RPMI7951 (cell line): Measurements from ENCODE around the gene KCND1. TPM values are rescaled to one million over a fixed set of nuclear protein-coding genes. Genes with fewer than 3 reads are reported as not detected.
"Not testable (repeated sequence)": the region's sequence is repeated elsewhere in the genome, so short reads cannot be mapped to it uniquely, and the experiment has no call there.

ENCODE experiments used
- DNase-seq: peaks from one replicate; pipeline ENCODE4 v3.0.0-alpha.2; 2012; ENCODE audit warnings: low read depth
- total RNA-seq: library from RNA; depleted of rRNA; stranded (reverse); fragments of >200 nt; shearing (Covaris generic); gene quantifications from 2 replicates; pipeline ENCODE4 v1.2.3, GENCODE V29; 2014; rRNA removed

The KCND1 gene
- 0.59 and 1.4 TPM in 2 replicates for total RNA-seq

GRCh38 chrX:48971249-48972219, at the start of gene KCND1:
TSS of gene KCND1 (minus strand) at chrX:48971844. CDS start at chrX:48970271, 1,573 bp downstream.
- DNase-seq = peak; percentile 77

DNA sequence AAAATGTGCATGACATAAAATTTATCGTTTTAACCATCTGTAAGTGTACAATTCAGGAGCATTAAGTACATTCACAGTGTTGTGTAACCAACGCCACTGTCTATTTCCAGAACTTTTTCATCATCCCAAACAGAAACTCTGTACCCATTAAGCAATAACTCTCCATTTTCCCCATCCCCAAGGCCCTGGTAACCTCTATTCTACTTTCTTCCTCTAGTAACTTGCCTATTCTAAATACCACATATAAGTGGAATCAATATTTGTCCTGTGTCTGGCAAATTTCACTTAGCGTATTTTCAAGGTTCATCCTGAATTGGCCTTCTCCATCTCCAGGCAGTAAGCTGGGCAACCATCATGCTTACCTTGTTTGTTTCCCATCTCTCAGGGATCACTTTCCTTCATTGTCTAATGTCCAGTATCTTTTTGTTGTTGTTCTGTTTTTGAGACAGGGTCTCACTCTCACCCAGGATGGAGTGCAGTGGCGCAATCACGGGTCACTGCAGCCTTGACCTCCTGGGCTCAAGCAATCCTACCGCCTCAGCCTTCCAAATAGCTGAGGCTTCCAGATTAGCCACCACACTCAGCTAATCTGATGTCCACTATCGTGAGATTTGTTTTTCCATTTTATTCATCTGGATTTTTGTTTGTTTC, 48.1 kb upstream of the KCND1 start:
- DNase-seq = no peak

GRCh38 chrX:49019050-49019449, 47.4 kb upstream of the KCND1 start:
- DNase-seq = no peak

GRCh38 chrX:49003696-49004095, 32.1 kb upstream of the KCND1 start:
- no peak for DNase-seq

GRCh38 chrX:49002091-49002935, 30.7 kb upstream of the KCND1 start, which contains the start of gene GRIPAP1:
TSS of gene GRIPAP1 (minus strand) at chrX:49002264. CDS start at chrX:49002229, 35 bp downstream.
- peak; percentile 90 for DNase-seq

DNA sequence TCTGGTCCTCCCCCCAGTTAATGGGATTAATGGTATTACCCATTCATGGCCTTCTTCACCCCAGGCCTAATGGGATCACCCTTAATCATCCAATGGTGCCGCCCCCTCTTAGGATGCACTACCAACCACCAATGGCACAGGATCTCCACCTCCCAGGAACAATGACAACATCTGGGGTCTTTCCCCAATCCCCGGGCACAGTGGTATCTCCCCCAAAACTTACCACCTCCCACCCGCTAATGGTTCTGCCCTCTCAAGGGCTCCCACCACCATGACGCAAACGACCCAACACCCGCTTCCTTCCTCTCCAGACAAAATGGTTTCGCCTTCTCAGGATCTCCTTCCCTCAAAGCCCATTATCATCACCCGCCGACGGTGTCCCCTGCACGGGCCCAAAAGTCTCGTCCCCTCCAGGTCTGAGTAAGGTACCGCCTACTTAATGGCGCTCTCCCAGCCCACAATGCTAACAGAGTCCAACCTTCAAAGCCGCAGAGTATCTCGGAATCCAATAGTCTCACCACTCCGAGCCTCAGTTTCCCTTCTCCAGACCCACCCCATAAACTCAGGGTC, 30.0 kb upstream of the KCND1 start:
- peak; percentile 70 for DNase-seq

GRCh38 chrX:49000636-49001035, 29.0 kb upstream of the KCND1 start:
- DNase-seq = no peak

- no peak for DNase-seq
These were observed 27.4 kb upstream of the KCND1 start for GRCh38 chrX:48999030-48999429.

DNA sequence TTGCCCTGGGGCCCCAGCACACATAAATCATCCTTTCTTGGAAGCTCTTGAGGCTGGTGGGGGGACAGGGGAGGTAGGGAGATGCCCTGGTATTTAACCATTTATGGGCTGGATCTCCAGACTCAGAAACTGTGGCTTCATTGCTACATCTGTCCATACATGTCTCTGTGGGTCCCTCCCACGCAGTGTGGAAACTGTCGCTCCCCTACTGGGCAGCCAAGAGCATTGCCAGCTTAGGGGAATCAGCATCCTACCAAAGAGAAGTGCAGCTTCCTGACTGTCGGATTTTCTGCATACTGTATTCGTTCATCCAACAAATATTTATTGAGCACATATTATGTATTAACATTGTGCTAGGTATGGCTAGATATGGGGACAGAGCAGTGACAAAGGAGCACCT, 26.7 kb upstream of the KCND1 start:
- no peak for DNase-seq

GRCh38 chrX:48997865-48998264, 26.2 kb upstream of the KCND1 start:
- DNase-seq = no peak

GRCh38 chrX:48997455-48997854, 25.8 kb upstream of the KCND1 start:
- no peak for DNase-seq

DNA sequence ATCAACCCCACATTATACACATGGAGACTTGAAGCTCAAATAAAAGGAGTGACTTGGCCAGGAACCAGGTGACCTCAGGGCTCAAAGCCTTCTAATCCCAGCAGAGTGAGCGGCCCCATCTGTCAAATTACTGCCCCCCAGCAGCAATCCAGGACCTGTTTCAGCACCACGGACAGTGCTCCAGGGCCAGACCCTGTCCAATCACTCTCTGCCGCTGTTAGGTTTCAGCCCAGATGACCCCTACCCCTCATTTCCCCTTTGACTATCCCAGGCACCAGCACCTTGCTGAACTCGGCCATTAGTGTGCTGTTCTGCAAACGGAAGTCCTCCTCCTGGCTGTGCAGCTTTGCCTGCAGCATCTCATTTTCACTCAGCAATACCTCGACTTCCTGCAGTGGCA, 25.3 kb upstream of the KCND1 start:
- DNase-seq = no peak

DNA sequence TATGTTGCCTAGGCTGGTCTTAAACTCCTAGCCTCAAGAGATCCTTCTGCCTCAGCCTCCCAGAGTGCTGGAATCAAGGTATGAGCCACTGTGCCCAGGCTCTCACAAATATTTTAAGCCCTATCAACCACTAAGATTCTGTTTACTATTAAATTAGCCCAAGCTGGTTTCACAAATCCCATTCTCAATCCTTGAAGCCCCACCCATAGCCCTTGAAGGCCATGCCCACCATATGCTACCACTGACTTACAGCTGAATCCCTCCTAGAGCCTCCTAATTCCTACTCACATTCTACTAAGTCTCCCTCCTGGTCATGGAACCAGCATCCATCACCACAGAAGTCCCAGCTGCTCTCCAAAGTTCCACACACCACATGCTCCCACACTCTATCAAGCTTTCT, 20.7 kb upstream of the KCND1 start:
- DNase-seq = no peak

DNA sequence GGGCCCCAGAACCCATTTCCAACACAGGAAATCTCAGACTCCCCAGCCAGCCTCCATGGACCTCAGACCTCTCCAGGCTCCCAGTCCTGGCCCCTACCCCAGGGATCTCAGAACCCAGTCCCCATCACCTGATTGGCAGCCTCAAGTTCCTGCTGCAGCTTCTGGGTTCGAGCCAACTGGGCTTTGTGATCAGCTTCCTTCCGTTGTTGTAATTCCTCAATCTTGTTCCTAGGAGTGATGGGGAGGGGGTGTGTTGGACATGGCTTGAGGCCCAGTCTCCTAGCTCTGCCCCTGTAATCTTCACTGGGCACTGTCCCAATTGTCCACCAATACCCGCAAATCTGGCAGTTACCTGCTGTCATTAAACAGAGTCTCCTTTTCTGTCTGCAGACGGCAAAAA, 17.8 kb upstream of the KCND1 start:
- DNase-seq = no peak

DNA sequence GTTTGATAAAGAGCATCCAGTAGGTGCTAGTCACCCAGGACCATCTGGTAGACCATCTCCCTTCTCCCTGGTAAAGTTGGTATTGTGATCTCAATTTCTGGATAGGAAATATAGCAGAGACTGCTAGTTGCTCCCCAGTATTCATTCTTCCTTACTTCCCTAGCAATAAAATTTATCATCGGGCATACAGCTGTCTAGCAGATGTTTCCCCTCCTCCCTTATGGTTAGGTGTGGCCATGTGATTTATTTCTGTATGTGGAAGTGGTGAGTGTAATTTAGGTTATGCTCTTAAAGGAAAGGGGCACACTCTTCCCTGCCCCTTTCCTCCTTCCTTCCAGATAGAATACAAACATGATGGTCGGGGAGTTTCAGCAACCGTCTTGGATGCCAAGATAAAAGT, 12.3 kb upstream of the KCND1 start:
- no peak for DNase-seq

DNA sequence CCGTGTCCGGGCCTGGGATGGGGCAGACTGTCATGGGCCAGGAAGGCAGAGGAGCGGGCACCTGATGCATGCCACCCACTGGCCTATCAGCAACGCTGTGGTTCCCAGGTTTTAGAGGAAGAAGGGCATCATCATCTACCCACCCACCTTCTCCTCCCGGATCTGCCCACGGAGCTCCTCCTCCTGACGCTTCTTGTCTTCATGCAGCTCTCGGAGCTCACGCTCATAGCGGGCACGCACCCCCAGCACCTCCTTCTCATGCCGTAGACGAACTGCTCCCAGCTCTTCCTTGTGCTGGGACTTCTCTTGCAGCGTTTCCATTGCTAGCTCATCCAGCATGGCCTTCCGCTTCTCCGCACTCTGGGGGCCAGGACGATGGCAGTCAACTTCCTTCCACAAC, 11.4 kb upstream of the KCND1 start:
- no peak for DNase-seq

- DNase-seq = no peak
These were observed 9.5 kb upstream of the KCND1 start for GRCh38 chrX:48981178-48981577.

DNA sequence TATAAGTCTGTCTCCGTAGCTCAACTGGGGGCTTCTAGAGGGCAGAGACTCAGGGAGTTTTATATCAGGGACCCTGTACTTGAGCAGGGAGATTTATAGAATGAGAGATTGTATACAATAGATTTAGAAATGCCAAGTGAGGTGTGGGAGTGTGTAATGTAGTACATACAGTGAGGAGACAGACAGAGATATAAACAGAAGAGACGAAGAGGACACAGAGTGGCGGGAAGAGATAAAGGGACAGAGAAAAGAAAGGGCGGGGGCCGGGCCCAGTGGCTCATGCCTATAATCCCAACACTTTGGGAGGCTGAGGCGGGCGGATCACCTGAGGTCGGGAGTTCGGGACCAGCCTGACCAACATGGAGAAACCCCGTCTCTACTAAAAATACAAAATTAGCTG, 8.7 kb upstream of the KCND1 start:
- DNase-seq = not testable (repeated sequence)

- DNase-seq = no peak
These were observed 6.6 kb upstream of the KCND1 start for GRCh38 chrX:48978226-48978625.

GRCh38 chrX:48976086-48976485, 4.4 kb upstream of the KCND1 start:
- DNase-seq = no peak

- no peak for DNase-seq
These were observed 3.9 kb upstream of the KCND1 start for GRCh38 chrX:48975541-48975940.

GRCh38 chrX:48975041-48975440, 3.4 kb upstream of the KCND1 start:
- DNase-seq = no peak
